Motor neuron (in vitro differentiated cells): Measurements from ENCODE around the gene CACTIN. TPM values are rescaled to one million over a fixed set of nuclear protein-coding genes. Genes with fewer than 3 reads are reported as not detected.
"Not testable (repeated sequence)": the region's sequence is repeated elsewhere in the genome, so short reads cannot be mapped to it uniquely, and the experiment has no call there.

ENCODE experiments used
- ATAC-seq, 8 experiments: fragments of 200-7000 bp; cut with Tn5 transposase; replicated peaks in 6 of 8; 2 replicates each; pipeline ENCODE4 v1.8.0; 2021; ENCODE audit warnings: mild to moderate bottlenecking in 8 of 8, moderate library complexity in 8 of 8
- H3K27ac ChIP-seq, 2 donors: fragments of 250-450 bp; sonication (Bioruptor Pico); 2 replicates each; pipeline ENCODE4 v1.9.0; 2021; ENCODE audit warnings: antibody characterized with exemption in 2 of 2, mild to moderate bottlenecking in 2 of 2, moderate library complexity in 1 of 2
- H3K4me1 ChIP-seq, 2 donors: fragments of 250-450 bp; sonication (Bioruptor Pico); replicated peaks in 1 of 2; 2 replicates each; pipeline ENCODE4 v1.6.1; 2021; ENCODE audit warnings: antibody characterized with exemption in 2 of 2, mild to moderate bottlenecking in 2 of 2, moderate library complexity in 1 of 2
- H3K4me3 ChIP-seq, 5 donors: fragments of 250-450 bp; sonication (Bioruptor Pico); 2 replicates each; pipeline ENCODE4 v1.9.0; 2021; ENCODE audit warnings: antibody characterized with exemption in 5 of 5, mild to moderate bottlenecking in 5 of 5, moderate library complexity in 4 of 5
- WGBS, 10 experiments: fragments of 450-650 bp; shearing (Covaris generic); methylation state at CpG; one replicate each; pipeline ENCODE4 v1.0.0; 2022; 5-methylcytosine and 5-hydroxymethylcytosine counted together
- in situ Hi-C, 9 experiments: fragments of 400-800 bp; cut with MboI; loops; one replicate each; pipeline ENCODE4 v1.15.0; 2021; ENCODE audit warnings: low sequenced_read_pairs in 9 of 9, low pct_unique_long_range_greater_than_20kb in 2 of 9; ENCODE audit not compliant: unreplicated experiment in 9 of 9
- total RNA-seq, 8 experiments: library from RNA; unstranded; fragments of 300-600 nt; gene quantifications; 2 replicates each; pipeline versions ENCODE4 v1.2.3 to v1.2.4, GENCODE V29; 2022

Gene CACTIN
- total RNA-seq, 8 experiments from 2014 or later = 11.7 to 23.0 (median 15.7) TPM

DNA sequence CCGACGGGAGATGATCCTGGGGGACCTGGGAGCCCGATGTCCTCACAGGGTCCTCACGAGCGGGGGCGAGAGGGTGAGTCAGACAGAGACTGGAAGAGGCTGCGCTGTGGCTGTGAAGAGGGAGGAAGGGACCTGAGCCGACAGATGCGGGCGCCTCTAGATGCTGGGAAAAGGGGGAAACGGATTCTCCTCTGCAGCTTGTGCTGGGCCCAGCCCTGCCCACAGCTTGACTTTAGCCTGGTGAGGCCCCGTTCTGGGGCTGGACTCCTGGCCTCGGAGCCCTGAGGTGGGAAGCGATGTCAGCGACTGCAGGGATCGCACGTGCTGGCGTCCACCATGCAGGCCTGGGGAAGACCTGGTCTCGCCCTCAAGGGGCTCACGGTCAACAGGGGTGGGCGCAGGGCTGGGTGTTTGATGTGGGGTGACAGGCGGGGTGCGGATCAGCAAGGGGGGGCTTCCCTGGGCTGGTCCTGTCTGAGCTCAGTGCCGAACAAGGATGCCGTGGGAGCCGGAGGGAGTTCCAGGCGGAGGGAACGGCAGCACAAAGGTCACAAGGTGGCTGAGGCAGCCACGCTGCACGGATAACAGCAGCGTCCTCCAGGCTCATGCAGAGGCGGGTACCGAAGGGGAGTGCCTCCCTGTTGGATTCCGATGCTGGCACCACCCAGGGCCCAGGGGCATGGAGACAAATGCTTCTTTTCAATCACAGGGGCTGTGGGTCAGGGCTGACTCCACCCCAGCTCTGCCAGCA, 41.9 kb upstream of the CACTIN start:
- ATAC-seq = peak in 7 of 8 experiments; percentile 1 to 77 (median 4)
- H3K4me1 ChIP-seq = peaks cover 45 to 49% of the 10 kb centered on the region in 2 donors
- in situ Hi-C loops = loop anchor here in 2 of 9 experiments (25.0 kb wide), 1 partner anchor 544 kb away; no protein-coding TSS in a partner anchor
- H3K4me3 ChIP-seq = no peak overlapping the region
- peak overlapping the region; percentile 7 to 24 for H3K27ac ChIP-seq
- WGBS, 10 experiments = 60 to 96% (median 83%) methylated on average over 1 to 12 of the region's 34 CpGs; no CpG with 5 or more reads in 6 of the 10 experiments

DNA sequence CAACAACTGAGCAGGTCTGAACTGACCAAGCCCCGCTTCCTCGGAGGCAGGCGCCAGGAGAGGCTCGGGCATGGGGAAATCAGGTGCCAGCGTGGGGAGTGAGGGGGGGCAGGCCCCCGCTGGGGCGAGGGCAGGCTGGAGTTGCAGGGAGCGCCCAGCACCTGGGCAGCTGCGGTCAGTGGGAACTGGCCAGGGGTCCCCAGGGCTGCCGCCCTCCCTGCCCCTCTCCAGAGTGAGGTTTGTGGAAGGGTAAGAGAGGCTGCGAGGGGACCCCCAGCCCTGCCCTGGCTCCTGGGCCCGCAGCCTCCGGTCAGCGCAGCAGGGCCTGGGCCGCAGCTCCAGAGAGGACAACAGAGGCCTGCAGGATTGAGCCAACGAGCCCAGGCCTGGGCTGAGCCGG, 41.2 kb upstream of the CACTIN start:
- H3K4me1 ChIP-seq = peaks cover 45 to 46% of the 10 kb centered on the region in 2 donors
- no peak for ATAC-seq
- no peak overlapping the region for H3K4me3 ChIP-seq
- in situ Hi-C loops = loop anchor here in 2 of 9 experiments (25.0 kb wide), 1 partner anchor 545 kb away; no protein-coding TSS in a partner anchor
- WGBS, 10 experiments = 40 to 86% methylated on average over 1 to 6 of the region's 17 CpGs; no CpG with 5 or more reads in 8 of the 10 experiments
- no peak overlapping the region for H3K27ac ChIP-seq

DNA sequence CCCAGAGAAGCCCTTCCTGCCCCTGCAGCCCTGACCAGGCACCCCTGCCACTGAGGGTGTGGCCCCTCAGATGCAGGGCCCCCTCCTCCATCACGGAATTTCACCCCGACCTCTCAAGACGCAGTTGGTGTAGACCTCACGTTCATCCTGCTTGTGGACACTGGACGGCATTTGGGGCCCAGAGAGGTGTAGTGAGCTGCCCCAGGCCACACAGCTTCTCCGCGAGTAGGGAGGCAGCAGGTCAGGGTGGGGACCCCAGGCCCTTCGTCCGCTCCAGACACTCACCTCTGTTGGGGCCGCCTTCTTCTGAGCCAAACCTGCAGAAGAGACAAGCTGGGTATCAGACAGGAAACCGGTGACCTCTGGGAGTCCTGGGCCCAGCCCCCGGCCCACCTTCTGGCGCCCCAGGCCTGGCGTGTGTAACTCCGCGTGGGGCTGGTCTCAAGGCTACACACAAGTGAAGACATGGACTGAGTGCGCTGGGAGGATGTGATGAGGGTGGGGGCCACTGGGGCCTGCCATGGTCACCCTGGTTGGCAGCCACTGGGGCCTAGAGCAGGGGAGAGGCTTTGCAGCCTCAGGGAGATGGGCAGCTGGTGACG, 40.5 kb upstream of the CACTIN start:
- Histone ChIP-seq H3K4me1 (peaks cover 40 to 42% of the 10 kb centered on the region in 2 donors), H3K4me3 (no peak overlapping the region), H3K27ac (no peak overlapping the region)
- in situ Hi-C loops = loop anchor here in 2 of 9 experiments (25.0 kb wide), 1 partner anchor 545 kb away; no protein-coding TSS in a partner anchor
- WGBS, 10 experiments = 60 to 88% methylated on average over 1 to 3 of the region's 18 CpGs; no CpG with 5 or more reads in 8 of the 10 experiments
- no peak for ATAC-seq

DNA sequence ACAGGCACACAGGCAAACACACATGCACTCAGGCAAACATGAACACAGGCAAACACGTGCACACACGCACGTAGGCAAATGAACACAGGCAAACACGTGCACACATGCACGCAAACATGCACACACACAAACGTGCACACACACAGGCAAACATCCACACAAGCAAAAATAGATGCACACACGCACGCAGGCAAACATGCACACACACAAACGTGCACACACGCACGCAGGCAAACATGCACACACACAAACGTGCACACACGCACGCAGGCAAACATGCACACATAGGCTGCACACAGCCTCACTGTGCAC, 39.9 kb upstream of the CACTIN start:
- not testable (repeated sequence) for ATAC-seq, H3K27ac ChIP-seq, H3K4me3 ChIP-seq
- WGBS, 10 experiments = 83 to 100% (median 92%) methylated on average over 1 to 7 of the region's 14 CpGs; no CpG with 5 or more reads in 6 of the 10 experiments
- peaks cover 34 to 36% of the 10 kb centered on the region in 2 donors for H3K4me1 ChIP-seq
- in situ Hi-C loops = loop anchor here in 2 of 9 experiments (25.0 kb wide), 1 partner anchor 546 kb away; no protein-coding TSS in a partner anchor

GRCh38 chr19:3665681-3666544, 39.3 kb upstream of the CACTIN start:
- in situ Hi-C loops = loop anchor here in 2 of 9 experiments (25.0 kb wide), 1 partner anchor 546 kb away; no protein-coding TSS in a partner anchor
- Histone ChIP-seq H3K4me3 (no peak overlapping the region), H3K4me1 (peaks cover 28 to 30% of the 10 kb centered on the region in 2 donors), H3K27ac (no peak overlapping the region)
- WGBS, 10 experiments = 45 to 80% (median 71%) methylated on average over 1 to 19 of the region's 40 CpGs; no CpG with 5 or more reads in 6 of the 10 experiments
- peak; percentile 2 to 52 (median 39) for ATAC-seq

- Histone ChIP-seq H3K4me1 (peaks cover 20 to 21% of the 10 kb centered on the region in 2 donors), H3K4me3 (no peak overlapping the region), H3K27ac (no peak overlapping the region)
- no peak for ATAC-seq
- WGBS, 10 experiments = 66 to 85% (median 75%) methylated on average over 2 to 6 of the region's 19 CpGs; no CpG with 5 or more reads in 6 of the 10 experiments
- in situ Hi-C loops = loop anchor here in 2 of 9 experiments (25.0 kb wide), 1 partner anchor 547 kb away; no protein-coding TSS in a partner anchor
These were observed 38.5 kb upstream of the CACTIN start for GRCh38 chr19:3664879-3665642.

DNA sequence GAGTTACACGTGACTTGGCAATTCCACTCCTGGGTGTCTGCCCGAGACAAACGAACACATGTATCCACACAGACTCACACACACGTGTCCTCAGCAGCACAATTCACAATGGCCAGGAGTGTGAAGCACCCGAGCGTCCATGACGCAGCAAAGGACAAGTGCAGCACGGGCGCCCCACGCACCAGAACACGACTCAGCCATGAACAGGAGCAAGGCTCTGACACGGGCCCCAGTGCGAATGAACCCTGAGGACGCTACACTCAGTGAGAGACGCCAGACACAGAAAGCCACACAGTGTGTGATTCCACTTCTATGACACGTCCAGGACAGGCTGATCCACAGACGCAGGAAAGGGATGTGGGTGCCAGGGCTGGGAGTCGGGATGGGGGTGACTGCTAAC, 37.2 kb upstream of the CACTIN start:
- no peak overlapping the region for H3K4me3 ChIP-seq
- in situ Hi-C loops = loop anchor here in 2 of 9 experiments (25.0 kb wide), 1 partner anchor 548 kb away; no protein-coding TSS in a partner anchor
- ATAC-seq = no peak
- no peak overlapping the region for H3K27ac ChIP-seq
- H3K4me1 ChIP-seq = peaks cover 13 to 16% of the 10 kb centered on the region in 2 donors
- 96 to 100% (median 98%) methylated on average over 1 to 8 of the region's 18 CpGs; no CpG with 5 or more reads in 7 of the 10 experiments for WGBS, 10 experiments

DNA sequence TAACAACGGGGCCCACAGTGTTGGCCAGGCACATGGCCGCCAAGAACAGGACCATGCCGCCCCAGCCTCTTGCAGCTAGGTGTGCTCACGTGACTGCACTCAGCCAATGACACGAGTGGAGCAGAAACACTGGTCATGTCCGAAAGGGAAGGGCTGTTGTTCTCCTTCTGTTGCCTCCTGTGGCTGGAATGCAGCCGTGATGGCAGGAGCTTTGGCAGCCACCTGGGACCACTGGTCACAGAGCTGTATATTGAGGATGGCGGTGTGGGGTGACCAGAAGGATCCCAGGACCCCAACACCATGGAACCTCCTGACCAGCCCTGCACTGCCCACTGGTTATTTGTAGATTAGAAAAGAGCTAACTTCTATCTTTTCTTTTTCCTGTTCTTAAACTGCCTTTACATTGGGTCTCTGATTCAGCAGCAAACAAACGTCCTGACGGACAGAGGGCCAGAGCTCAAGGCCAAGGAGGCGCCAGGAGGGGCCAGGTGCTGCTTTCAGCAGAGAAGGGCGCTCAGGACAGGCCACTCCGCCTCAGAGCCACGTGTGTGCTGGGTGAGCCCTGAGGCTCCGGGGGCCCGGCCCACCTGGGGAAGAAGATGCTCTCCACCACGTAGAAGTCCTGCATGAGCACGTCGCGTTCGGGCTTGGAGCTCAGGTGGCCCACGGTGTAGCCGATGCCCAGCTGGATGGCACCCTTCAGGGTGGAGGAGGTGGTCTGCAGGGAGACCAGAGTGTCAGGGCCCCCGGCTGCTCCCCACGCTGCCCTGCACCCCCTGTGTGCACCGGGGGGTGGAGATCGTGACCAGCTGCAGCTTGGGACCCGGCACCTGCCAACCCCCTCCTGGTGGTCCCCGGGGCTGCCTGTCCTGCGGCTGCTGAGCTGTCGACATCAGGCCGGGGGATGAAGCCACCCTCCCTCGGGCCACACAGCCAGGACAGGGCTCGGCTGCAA, 35.0 kb upstream of the CACTIN start:
- Histone ChIP-seq H3K27ac (no peak overlapping the region), H3K4me3 (no peak overlapping the region), H3K4me1 (peaks cover 13 to 21% of the 10 kb centered on the region in 2 donors)
- 86 to 100% (median 100%) methylated on average over 1 to 12 of the region's 34 CpGs; no CpG with 5 or more reads in 2 of the 10 experiments for WGBS, 10 experiments
- no peak for ATAC-seq
- in situ Hi-C loops = loop anchor here in 2 of 9 experiments (25.0 kb wide), 1 partner anchor 551 kb away; no protein-coding TSS in a partner anchor

DNA sequence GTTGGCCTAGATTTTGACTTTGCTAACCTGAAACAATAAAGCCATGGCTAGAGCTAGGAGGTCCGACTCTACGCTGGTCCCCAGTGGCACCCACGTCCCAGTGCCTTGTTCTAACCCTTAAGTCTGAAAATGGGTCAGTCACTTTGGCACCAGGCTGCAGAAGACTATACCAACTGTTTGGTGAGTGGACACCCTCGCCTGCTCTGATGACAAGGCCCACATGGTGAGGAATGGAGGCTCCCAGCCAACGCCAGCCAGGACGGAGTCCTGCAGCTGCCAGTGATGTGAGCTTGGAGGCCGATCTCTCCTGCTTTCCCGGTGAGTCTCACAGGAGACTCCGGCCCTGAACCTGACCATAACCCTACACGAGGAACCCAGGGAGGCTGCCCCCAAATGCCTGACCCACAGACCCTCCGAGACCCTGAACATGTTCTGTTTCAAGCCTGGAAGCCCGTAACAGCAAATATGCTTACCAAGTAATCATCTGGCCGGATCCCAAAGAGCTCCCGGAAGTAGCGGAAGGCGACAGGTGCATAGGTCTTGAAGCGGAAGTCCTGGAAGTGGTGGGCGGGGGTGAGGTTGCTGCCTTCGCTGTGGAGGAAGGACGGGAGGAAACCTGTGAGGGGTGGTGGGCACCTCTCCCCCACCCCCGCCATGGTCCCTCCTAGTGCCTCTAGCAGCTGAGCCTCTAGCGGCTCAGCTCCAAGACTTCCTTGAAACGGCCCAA, 34.1 kb upstream of the CACTIN start:
- WGBS, 10 experiments = 84 to 100% (median 98%) methylated on average over 2 to 7 of the region's 23 CpGs; no CpG with 5 or more reads in 5 of the 10 experiments
- Histone ChIP-seq H3K4me1 (peaks cover 19 to 25% of the 10 kb centered on the region in 2 donors), H3K4me3 (no peak overlapping the region), H3K27ac (no peak overlapping the region)
- no peak for ATAC-seq
- in situ Hi-C loops = loop anchor here in 2 of 9 experiments (25.0 kb wide), 1 partner anchor 552 kb away; no protein-coding TSS in a partner anchor

GRCh38 chr19:3659746-3660112, 33.1 kb upstream of the CACTIN start:
- in situ Hi-C loops = loop anchor here in 2 of 9 experiments (25.0 kb wide), 1 partner anchor 553 kb away; no protein-coding TSS in a partner anchor
- Histone ChIP-seq H3K4me1 (peaks cover 21 to 29% of the 10 kb centered on the region in 2 donors), H3K4me3 (no peak overlapping the region), H3K27ac (peak overlapping the region in 1 of 2 donors; percentile 8)
- 88 to 89% methylated on average over 5 to 10 of the region's 22 CpGs; no CpG with 5 or more reads in 8 of the 10 experiments for WGBS, 10 experiments
- no peak for ATAC-seq
